ENCODE measurements around the gene KCNMA1. TPM values are rescaled to one million over a fixed set of nuclear protein-coding genes. Genes with fewer than 3 reads are reported as not detected.

KCNMA1 gene
- total and polyA plus RNA-seq, 10 of the 15 experiments (the other 5 are each of a cell fraction or from before 2014, with no cell fraction given): 8.5 to 77.0 (median 21.3) TPM

- TF ChIP-seq ZBTB4 (CRISPR knock-in tag; IDR thresholded peaks at IDR 0.05) (no peak), BHLHE40 (IDR thresholded peaks at IDR 0.05; ENCODE audit: borderline replicate concordance in 1 of 2, low read depth in 2 of 2, low read length in 1 of 2) (no peak)
These were observed 493.0 kb downstream of the KCNMA1 start (continued) for GRCh38 chr10:77144656-77145055.

- Histone ChIP-seq H3K27me3 (replicated peaks in 1 of 2; ENCODE audit: control insufficient read depth in 2 of 2, insufficient read depth in 2 of 2, low read length in 1 of 2) (no peaks in the 10 kb centered on the region), H3K4me2 (ENCODE audit: control insufficient read depth, insufficient read depth) (no peak overlapping the region), H4K20me1 (ENCODE audit: control insufficient read depth, insufficient read depth) (no peaks in the 10 kb centered on the region), H3K79me2 (ENCODE audit: control insufficient read depth, insufficient read depth, low read length) (no peaks in the 10 kb centered on the region), H2AFZ (ENCODE audit: control insufficient read depth, low read depth, low read length) (no peak overlapping the region), H3K9me3 (replicated peaks; ENCODE audit: control insufficient read depth, insufficient read depth, low read length) (no peaks in the 10 kb centered on the region), H3K9ac (ENCODE audit: control insufficient read depth, insufficient read depth, low read length) (no peak overlapping the region), H3K4me3 (no peak overlapping the region), H3K4me1 (ENCODE audit: control insufficient read depth, insufficient read depth, low read length) (no peaks in the 10 kb centered on the region), H3K36me3 (ENCODE audit: control insufficient read depth in 2 of 2, insufficient read depth in 2 of 2, low read length in 1 of 2) (no peaks in the 10 kb centered on the region), H3K27ac (ENCODE audit: control insufficient read depth, insufficient read depth) (no peak overlapping the region)
- ChIA-PET RAD21 (ENCODE audit: unreplicated experiment) (interaction anchor here (0.9 kb wide), 1 partner anchor 572 kb away, joined by 3 read pairs; no protein-coding TSS in a partner anchor), POLR2A (no interaction called here), SMC1A (ENCODE audit: uncharacterized antibody, unreplicated experiment) (interaction anchor here (1.0 kb wide), 1 partner anchor 9 kb away, joined by 3 read pairs; no protein-coding TSS in a partner anchor), CTCF (interaction anchor here (0.6 to 1.4 kb wide), 4 partner anchors 19 to 134 kb away, joined by 3 to 4 read pairs (median 4); no protein-coding TSS in a partner anchor)
- intact Hi-C loops (cut with micrococcal nuclease; ENCODE audit: unreplicated experiment) (no loop called here), in situ Hi-C loops (cut with MboI) (no loop called here)
- FAIRE-seq (no peak), DNase-seq (ENCODE audit: low read depth, low spot score) (no peak), ATAC-seq (no peak)
- WGBS (ENCODE audit: insufficient coverage, insufficient replicate concordance, low lambda C conversion rate, missing lambda C conversion rate): 28% methylated on average over 6 of the region's 6 CpGs
- BruUV-seq (replicated peaks): no TSS peak
- TF ChIP-seq CBX5 (IDR thresholded peaks at IDR 0.05; ENCODE audit: low read depth): no peak
- no peak for TF ChIP-seq WRNIP1 (IDR thresholded peaks at IDR 0.05; ENCODE audit: borderline replicate concordance, low read depth, low read length)
- no peak for TF ChIP-seq TBL1XR1 (IDR thresholded peaks at IDR 0.05; ENCODE audit: low read depth, low read length)
- TF ChIP-seq SUZ12 (IDR thresholded peaks at IDR 0.05; ENCODE audit: unreplicated experiment): no peak
- TF ChIP-seq ZSCAN29 (IDR thresholded peaks at IDR 0.05): no peak
- no peak for TF ChIP-seq MAX (IDR thresholded peaks at IDR 0.05; ENCODE audit: low read depth, low read length)
- no peak for TF ChIP-seq CEBPZ (IDR thresholded peaks at IDR 0.05; ENCODE audit: low read depth, low read length)
- no peak for TF ChIP-seq CBX3 (IDR thresholded peaks at IDR 0.05; ENCODE audit: borderline replicate concordance, low read depth)
These were observed 498.1 kb downstream of the KCNMA1 start for GRCh38 chr10:77139252-77140160.
